Left lung (tissue), 10 donors: Measurements from ENCODE around the gene NOS1. TPM values are rescaled to one million over a fixed set of nuclear protein-coding genes. Genes with fewer than 3 reads are reported as not detected.

Experiments
- ATAC-seq: fragments of 200-7000 bp; cut with Tn5 transposase; one replicate; pipeline ENCODE4 v1.9.1; 2020; ENCODE audit warnings: moderate library complexity
- DNase-seq, 4 donors: peaks; one replicate each; pipeline ENCODE4 v3.0.0-alpha.2; 2013 to 2020
- H3K27ac ChIP-seq, 2 donors: fragments of 200-600 bp; sonication (generic) in 1 of 2; one replicate each; pipeline versions ENCODE4 v1.5.0 to v1.8.0; 2020 to 2021
- H3K27me3 ChIP-seq, 2 donors: fragments of 200-600 bp; sonication (generic) in 1 of 2; one replicate each; pipeline versions ENCODE4 v1.5.0 to v1.8.0; 2020 to 2021
- H3K36me3 ChIP-seq, 2 donors: fragments of 200-600 bp; sonication (generic) in 1 of 2; one replicate each; pipeline versions ENCODE4 v1.5.0 to v1.8.0; 2020 to 2021
- H3K4me1 ChIP-seq, 2 donors: fragments of 200-600 bp; one replicate each; pipeline ENCODE4 v1.8.0; 2021
- H3K4me3 ChIP-seq, 2 donors: fragments of 200-600 bp; sonication (generic) in 1 of 2; one replicate each; pipeline versions ENCODE4 v1.5.0 to v1.8.0; 2020 to 2021; ENCODE audit warnings: mild to moderate bottlenecking in 1 of 2
- H3K9me3 ChIP-seq, 2 donors: fragments of 200-600 bp; sonication (generic) in 1 of 2; one replicate each; pipeline versions ENCODE4 v1.5.0 to v1.8.0; 2020 to 2021
- intact Hi-C, 2 donors: fragments of 100-400 bp; cut with DNase I; formaldehyde crosslinking; loops; one replicate each; pipeline versions ENCODE4 v1.11.2 to v1.14.2; 2022
- polyA plus RNA-seq, 6 donors: library from polyadenylated mRNA; unstranded; fragments of 120-200 nt; gene quantifications; one replicate each; pipeline ENCODE4 v1.2.1, GENCODE V29; 2013; ENCODE audit not compliant: insufficient read length in 6 of 6
- total RNA-seq, 2 donors: library from RNA; stranded (reverse); fragmentation: NEBNext Ultra II Directional; extraction: Animal tissue kit (Norgen Biotek cat#: 25700); gene quantifications; one replicate each; pipeline ENCODE4 v1.2.1, GENCODE V29; 2021
- TF ChIP-seq, protein P1 (sequence below), 2 donors: fragments of 200-600 bp; sonication (generic) in 1 of 2; IDR thresholded peaks; one replicate each; pipeline versions ENCODE4 v1.5.0 to v1.8.0; 2021; ENCODE audit warnings: antibody characterized with exemption in 2 of 2
- donor health status: DM: no; HTN: yes; CAD: no.
- donor health status: DM: no; HTN: no; CAD: no.

NOS1 gene
- total and polyA plus RNA-seq, 8 donors, result 0.11 to 2.4 (median 0.35) TPM

DNA sequence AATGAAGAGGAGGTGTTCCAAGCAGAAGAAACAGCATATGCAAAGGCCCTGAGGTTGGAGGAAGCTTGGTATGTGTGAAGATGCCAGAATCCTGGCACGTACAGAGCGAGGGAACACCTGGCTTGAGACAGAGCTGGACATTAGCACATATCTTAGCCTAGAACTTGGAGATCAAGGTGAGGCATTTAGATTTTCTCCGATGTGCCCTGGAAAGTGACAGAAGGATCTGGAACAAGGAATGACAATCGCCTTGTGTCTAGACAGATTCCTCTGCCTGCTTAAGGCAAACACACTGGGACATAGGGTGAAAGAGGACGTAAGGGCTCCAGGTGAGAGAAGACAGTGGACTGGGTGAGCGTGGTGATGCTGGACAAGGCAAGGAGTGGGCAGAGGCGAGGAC, 32.2 kb upstream of the NOS1 start:
- Histone ChIP-seq H3K27me3 (no peaks in the 10 kb centered on the region), H3K4me1 (no peaks in the 10 kb centered on the region), H3K4me3 (no peak overlapping the region), H3K36me3 (no peaks in the 10 kb centered on the region), H3K27ac (no peak overlapping the region), H3K9me3 (peaks cover 0 to 10% of the 10 kb centered on the region in 2 donors)
- TF ChIP-seq, protein P1, sequence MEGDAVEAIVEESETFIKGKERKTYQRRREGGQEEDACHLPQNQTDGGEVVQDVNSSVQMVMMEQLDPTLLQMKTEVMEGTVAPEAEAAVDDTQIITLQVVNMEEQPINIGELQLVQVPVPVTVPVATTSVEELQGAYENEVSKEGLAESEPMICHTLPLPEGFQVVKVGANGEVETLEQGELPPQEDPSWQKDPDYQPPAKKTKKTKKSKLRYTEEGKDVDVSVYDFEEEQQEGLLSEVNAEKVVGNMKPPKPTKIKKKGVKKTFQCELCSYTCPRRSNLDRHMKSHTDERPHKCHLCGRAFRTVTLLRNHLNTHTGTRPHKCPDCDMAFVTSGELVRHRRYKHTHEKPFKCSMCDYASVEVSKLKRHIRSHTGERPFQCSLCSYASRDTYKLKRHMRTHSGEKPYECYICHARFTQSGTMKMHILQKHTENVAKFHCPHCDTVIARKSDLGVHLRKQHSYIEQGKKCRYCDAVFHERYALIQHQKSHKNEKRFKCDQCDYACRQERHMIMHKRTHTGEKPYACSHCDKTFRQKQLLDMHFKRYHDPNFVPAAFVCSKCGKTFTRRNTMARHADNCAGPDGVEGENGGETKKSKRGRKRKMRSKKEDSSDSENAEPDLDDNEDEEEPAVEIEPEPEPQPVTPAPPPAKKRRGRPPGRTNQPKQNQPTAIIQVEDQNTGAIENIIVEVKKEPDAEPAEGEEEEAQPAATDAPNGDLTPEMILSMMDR (IDR thresholded peaks at IDR 0.05), result no peak
- intact Hi-C loops, result no loop called here
- DNase-seq, result no peak
- no peak for ATAC-seq

DNA sequence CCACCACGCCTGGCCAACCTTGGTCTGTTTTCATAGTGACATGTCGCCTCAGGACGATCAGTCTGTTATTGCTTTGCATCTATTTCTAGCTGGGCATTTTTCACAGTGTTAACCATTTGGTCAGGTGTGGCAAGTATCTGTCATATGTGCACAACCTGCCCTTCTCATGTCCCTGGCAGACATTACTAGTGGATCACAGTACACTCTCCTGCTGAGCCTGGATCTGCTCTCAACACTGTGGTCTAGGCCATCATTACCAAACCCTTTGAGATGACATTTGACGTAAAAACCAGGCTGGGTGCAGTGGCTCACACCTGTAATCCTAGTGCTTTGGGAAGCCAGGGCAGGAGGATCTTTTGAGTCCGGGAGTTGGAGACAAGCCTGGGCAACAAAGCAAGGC, 29.4 kb upstream of the NOS1 start:
- TF ChIP-seq, protein P1 (IDR thresholded peaks at IDR 0.05), result no peak
- no peaks in the 10 kb centered on the region for H3K27me3 ChIP-seq
- H3K27ac ChIP-seq, result no peak overlapping the region
- no peaks in the 10 kb centered on the region for H3K36me3 ChIP-seq
- DNase-seq, result no peak
- ATAC-seq, result no peak
- no peaks in the 10 kb centered on the region for H3K9me3 ChIP-seq
- no peaks in the 10 kb centered on the region for H3K4me1 ChIP-seq
- intact Hi-C loops, result no loop called here
- H3K4me3 ChIP-seq, result no peak overlapping the region

DNA sequence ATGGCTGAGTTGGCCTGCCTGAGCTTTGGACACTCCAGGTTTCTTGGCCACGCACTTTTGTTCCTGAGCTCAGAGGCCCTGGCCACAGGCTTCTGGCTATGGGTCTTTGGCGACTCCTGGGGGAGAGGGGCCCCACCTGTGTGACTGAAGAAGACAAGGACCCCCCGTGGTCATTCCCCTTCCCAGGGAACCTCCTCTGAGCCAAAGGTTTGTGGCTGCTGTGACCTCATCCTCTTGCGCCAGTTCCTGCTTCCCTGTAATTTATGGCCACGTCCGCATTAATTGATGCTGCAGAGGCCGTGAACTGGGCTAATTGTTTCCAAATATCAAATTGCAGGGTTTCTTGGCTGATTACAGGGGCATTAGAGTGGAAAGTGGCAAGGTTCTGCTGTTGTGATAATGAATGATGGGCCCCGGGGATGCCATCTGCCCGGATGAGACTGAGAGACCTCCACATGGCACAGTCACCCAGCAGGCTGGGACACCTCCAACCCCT, 27.6 kb upstream of the NOS1 start:
- Histone ChIP-seq H3K27me3 (peaks cover 0 to 9% of the 10 kb centered on the region in 2 donors), H3K27ac (no peak overlapping the region), H3K9me3 (no peaks in the 10 kb centered on the region), H3K36me3 (no peaks in the 10 kb centered on the region), H3K4me1 (no peaks in the 10 kb centered on the region), H3K4me3 (no peak overlapping the region)
- ATAC-seq (no peak), DNase-seq (no peak)
- TF ChIP-seq, protein P1 (IDR thresholded peaks at IDR 0.05), result no peak
- intact Hi-C loops, result no loop called here

DNA sequence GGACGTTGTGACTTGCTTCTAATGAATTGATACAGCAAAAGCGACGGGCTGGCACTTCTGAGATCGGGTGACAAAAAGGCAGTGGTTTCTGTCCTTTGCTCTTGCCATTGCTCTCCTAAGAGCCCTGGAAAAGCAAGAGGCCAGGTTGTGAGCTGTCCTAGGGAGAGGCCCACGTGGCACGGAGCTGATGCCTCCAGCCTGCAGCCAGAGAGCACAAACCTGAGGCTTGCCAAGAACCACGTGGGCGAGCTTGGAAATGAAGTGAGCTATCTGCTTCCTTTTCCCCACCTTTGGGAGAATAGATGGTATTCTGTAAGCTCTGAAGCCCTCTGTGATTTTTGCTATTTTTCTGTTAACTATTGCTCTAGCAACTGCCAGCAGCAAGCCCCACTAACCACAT, 26.4 kb upstream of the NOS1 start:
- peaks cover 0 to 9% of the 10 kb centered on the region in 2 donors for H3K27me3 ChIP-seq
- H3K4me1 ChIP-seq, result no peaks in the 10 kb centered on the region
- DNase-seq (no peak), ATAC-seq (no peak)
- no peaks in the 10 kb centered on the region for H3K9me3 ChIP-seq
- no peaks in the 10 kb centered on the region for H3K36me3 ChIP-seq
- TF ChIP-seq, protein P1 (IDR thresholded peaks at IDR 0.05), result no peak
- intact Hi-C loops, result no loop called here
- H3K4me3 ChIP-seq, result no peak overlapping the region
- H3K27ac ChIP-seq, result no peak overlapping the region

DNA sequence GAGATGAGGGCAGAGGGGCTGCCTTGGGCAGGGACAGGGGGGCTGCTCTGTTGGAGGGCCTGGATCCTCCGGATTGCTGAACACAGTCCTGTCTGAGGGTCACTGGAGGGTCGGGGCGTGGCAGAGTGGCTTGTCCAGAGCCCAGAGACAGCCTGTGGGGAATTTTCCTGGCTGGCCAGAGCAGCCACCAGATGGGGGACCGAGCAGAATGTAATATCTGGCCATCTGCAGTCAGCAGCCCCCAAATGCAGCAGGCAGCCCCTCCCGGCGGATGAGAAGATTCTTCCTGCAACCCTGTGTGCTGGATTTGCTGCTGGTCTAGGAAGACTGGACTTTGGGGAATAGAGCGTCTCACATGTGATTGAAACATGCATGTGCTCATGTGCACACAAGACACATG, 23.3 kb upstream of the NOS1 start:
- H3K4me1 ChIP-seq, result no peaks in the 10 kb centered on the region
- ATAC-seq (no peak), DNase-seq (no peak)
- H3K9me3 ChIP-seq, result peaks cover 0 to 2% of the 10 kb centered on the region in 2 donors
- H3K27me3 ChIP-seq, result peaks cover 0 to 9% of the 10 kb centered on the region in 2 donors
- TF ChIP-seq, protein P1 (IDR thresholded peaks at IDR 0.05), result no peak
- no peak overlapping the region for H3K4me3 ChIP-seq
- H3K36me3 ChIP-seq, result no peaks in the 10 kb centered on the region
- H3K27ac ChIP-seq, result no peak overlapping the region
- intact Hi-C loops, result no loop called here
